Upper lobe of left lung (tissue), 6 donors: ENCODE results near the gene BATF. TPM values are rescaled to one million over a fixed set of nuclear protein-coding genes. Genes with fewer than 3 reads are reported as not detected.

Experiments used
- ATAC-seq, 2 donors: fragments of 200-7000 bp; cut with Tn5 transposase; one replicate each; pipeline ENCODE4 v1.9.1; 2022; ENCODE audit warnings: mild to moderate bottlenecking in 2 of 2, moderate library complexity in 2 of 2; ENCODE audit not compliant: low FRiP score in 2 of 2
- DNase-seq, 2 donors: peaks; one replicate each; pipeline ENCODE4 v3.0.0-alpha.2; 2019 to 2020
- H3K27ac ChIP-seq, 4 donors: fragments of 200-600 bp; sonication (generic); one replicate each; pipeline ENCODE4 v1.5.1; 2016 to 2019
- H3K27me3 ChIP-seq, 4 donors: fragments of 200-600 bp; sonication (generic); one replicate each; pipeline ENCODE4 v1.5.1; 2017 to 2019
- H3K36me3 ChIP-seq, 4 donors: fragments of 200-600 bp; sonication (generic); one replicate each; pipeline ENCODE4 v1.5.1; 2016 to 2019
- H3K4me1 ChIP-seq, 4 donors: fragments of 200-600 bp; sonication (generic); one replicate each; pipeline ENCODE4 v1.5.1; 2018 to 2019
- H3K4me3 ChIP-seq, 4 donors: fragments of 200-600 bp; sonication (generic); one replicate each; pipeline ENCODE4 v1.5.1; 2017 to 2019; ENCODE audit warnings: mild to moderate bottlenecking in 2 of 4, moderate library complexity in 1 of 4
- H3K9me3 ChIP-seq, 4 donors: fragments of 200-600 bp; sonication (generic); one replicate each; pipeline ENCODE4 v1.5.1; 2018 to 2019
- EP300 ChIP-seq, 4 donors: sonication (generic); formaldehyde crosslinking; IDR thresholded peaks; one replicate each; pipeline ENCODE4 v1.5.1; 2017; ENCODE audit warnings: antibody characterized with exemption in 4 of 4, control low read depth in 2 of 4
- POLR2A ChIP-seq, 4 donors: fragments of 450-650 bp; IDR thresholded peaks; one replicate each; pipeline ENCODE4 v1.5.1; 2016 to 2017; ENCODE audit warnings: antibody characterized with exemption in 4 of 4, mild to moderate bottlenecking in 2 of 4
- POLR2AphosphoS5 ChIP-seq, 2 donors: sonication (generic); formaldehyde crosslinking; IDR thresholded peaks; one replicate each; pipeline ENCODE4 v1.5.1; 2017; ENCODE audit warnings: antibody characterized with exemption in 2 of 2
- WGBS, 2 donors: methylation state at CpG; one replicate each; pipeline ENCODE4 v1.1.5; 2017 to 2018; 5-methylcytosine and 5-hydroxymethylcytosine counted together
- total RNA-seq, 6 donors: library from RNA; depleted of rRNA in 4 of 6; stranded (reverse); fragments of >200 nt in 4 of 6; gene quantifications; one replicate each; pipeline versions ENCODE4 v1.1.0 to v1.2.1, GENCODE V29; 2016 to 2021
- TF ChIP-seq, protein P1 (sequence below), 6 experiments: fragments of 450-650 bp in 4 of 6; fragments of 200-600 bp in 2 of 6; sonication (generic) in 2 of 6; IDR thresholded peaks; one replicate each; pipeline ENCODE4 v1.5.1; 2016 to 2019; ENCODE audit warnings: antibody characterized with exemption in 6 of 6
- donor health status: DM: no; HTN: no; CAD: no; lungs with moderate emphysema.
- donor health status: DM: no; HTN: yes; CAD: no; lungs with severe emphysema.

Gene BATF
- total RNA-seq, 6 donors from 2014 or later = 5.4 to 25.1 (median 10.8) TPM

DNA sequence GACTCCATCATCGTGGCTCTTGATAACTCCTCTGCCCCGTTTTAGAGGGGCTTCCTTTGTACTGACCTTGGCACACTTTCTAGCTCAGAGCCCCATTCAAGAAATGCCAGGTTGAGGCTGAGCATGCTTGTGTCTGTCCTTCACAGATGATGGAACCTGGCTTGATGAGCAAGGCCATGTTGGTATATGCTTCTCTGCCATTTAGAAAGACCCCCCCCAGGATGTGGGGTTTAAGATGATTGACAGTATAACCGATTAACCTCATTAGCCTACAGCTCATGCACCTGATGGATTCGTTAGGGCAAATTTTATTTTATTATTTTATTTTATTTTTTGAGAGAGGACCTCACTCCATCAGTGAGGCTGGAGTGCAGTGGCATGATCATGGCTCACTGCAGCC, 21.0 kb downstream of the BATF start:
- Histone ChIP-seq H3K9me3 (no peaks in the 10 kb centered on the region), H3K27me3 (no peaks in the 10 kb centered on the region), H3K27ac (peak overlapping the region; percentile 82 to 91 (median 86)), H3K4me1 (peaks cover 20 to 31% (median 28%) of the 10 kb centered on the region in 4 donors), H3K4me3 (peak overlapping the region in 2 of 4 donors; percentile 2 to 21), H3K36me3 (peaks cover 0 to 6% (median 3%) of the 10 kb centered on the region in 4 donors)
- ATAC-seq (no peak), DNase-seq (no peak)
- TF ChIP-seq, protein P1, sequence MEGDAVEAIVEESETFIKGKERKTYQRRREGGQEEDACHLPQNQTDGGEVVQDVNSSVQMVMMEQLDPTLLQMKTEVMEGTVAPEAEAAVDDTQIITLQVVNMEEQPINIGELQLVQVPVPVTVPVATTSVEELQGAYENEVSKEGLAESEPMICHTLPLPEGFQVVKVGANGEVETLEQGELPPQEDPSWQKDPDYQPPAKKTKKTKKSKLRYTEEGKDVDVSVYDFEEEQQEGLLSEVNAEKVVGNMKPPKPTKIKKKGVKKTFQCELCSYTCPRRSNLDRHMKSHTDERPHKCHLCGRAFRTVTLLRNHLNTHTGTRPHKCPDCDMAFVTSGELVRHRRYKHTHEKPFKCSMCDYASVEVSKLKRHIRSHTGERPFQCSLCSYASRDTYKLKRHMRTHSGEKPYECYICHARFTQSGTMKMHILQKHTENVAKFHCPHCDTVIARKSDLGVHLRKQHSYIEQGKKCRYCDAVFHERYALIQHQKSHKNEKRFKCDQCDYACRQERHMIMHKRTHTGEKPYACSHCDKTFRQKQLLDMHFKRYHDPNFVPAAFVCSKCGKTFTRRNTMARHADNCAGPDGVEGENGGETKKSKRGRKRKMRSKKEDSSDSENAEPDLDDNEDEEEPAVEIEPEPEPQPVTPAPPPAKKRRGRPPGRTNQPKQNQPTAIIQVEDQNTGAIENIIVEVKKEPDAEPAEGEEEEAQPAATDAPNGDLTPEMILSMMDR (IDR thresholded peaks at IDR 0.05) = no peak
- TF ChIP-seq EP300 (IDR thresholded peaks at IDR 0.05) = no peak
- no peak for TF ChIP-seq POLR2A (IDR thresholded peaks at IDR 0.05)
- TF ChIP-seq POLR2AphosphoS5 (IDR thresholded peaks at IDR 0.05) = no peak
- 45 to 63% methylated on average over 3 to 4 of the region's 4 CpGs for WGBS, 2 donors

GRCh38 chr14:75543786-75544185, 21.5 kb downstream of the BATF start:
- peaks cover 20 to 31% (median 28%) of the 10 kb centered on the region in 4 donors for H3K4me1 ChIP-seq
- no peaks in the 10 kb centered on the region for H3K27me3 ChIP-seq
- H3K4me3 ChIP-seq = no peak overlapping the region
- peaks cover 0 to 6% (median 3%) of the 10 kb centered on the region in 4 donors for H3K36me3 ChIP-seq
- WGBS, 2 donors = 85 to 90% methylated on average over 2 of the region's 2 CpGs
- TF ChIP-seq POLR2A (IDR thresholded peaks at IDR 0.05) (no peak), POLR2AphosphoS5 (IDR thresholded peaks at IDR 0.05) (no peak), EP300 (IDR thresholded peaks at IDR 0.05) (no peak)
- TF ChIP-seq, protein P1 (IDR thresholded peaks at IDR 0.05) = no peak
- H3K9me3 ChIP-seq = no peaks in the 10 kb centered on the region
- H3K27ac ChIP-seq = peak overlapping the region in 2 of 4 donors; percentile 82 to 86
- DNase-seq = no peak
- no peak for ATAC-seq

DNA sequence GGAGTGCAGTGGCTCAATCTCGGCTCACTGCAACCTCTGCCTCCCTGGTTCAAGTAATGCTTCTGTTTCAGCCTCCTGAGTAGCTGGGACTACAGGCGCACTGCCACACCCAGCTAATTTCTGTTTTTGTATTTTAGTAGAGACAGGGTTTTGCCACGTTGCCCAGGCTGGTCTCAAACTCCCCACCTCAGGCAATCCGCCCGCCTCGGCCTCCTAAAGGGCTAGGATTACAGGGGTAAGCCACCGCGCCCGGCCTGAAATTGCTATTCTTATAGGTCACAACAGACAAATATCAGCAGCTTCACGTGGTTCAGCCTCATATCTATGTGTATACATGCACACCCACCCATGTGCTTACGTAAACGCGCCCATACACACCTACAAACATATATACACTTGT, 23.6 kb downstream of the BATF start:
- peaks cover 0 to 6% (median 3%) of the 10 kb centered on the region in 4 donors for H3K36me3 ChIP-seq
- 95 to 96% methylated on average over 12 to 13 of the region's 13 CpGs for WGBS, 2 donors
- ATAC-seq = no peak
- H3K4me1 ChIP-seq = peaks cover 20 to 25% (median 23%) of the 10 kb centered on the region in 4 donors
- TF ChIP-seq POLR2A (IDR thresholded peaks at IDR 0.05) (no peak), EP300 (IDR thresholded peaks at IDR 0.05) (no peak), POLR2AphosphoS5 (IDR thresholded peaks at IDR 0.05) (no peak)
- TF ChIP-seq, protein P1 (IDR thresholded peaks at IDR 0.05) = no peak
- H3K9me3 ChIP-seq = no peaks in the 10 kb centered on the region
- no peak overlapping the region for H3K27ac ChIP-seq
- H3K27me3 ChIP-seq = no peaks in the 10 kb centered on the region
- H3K4me3 ChIP-seq = no peak overlapping the region
- no peak for DNase-seq

DNA sequence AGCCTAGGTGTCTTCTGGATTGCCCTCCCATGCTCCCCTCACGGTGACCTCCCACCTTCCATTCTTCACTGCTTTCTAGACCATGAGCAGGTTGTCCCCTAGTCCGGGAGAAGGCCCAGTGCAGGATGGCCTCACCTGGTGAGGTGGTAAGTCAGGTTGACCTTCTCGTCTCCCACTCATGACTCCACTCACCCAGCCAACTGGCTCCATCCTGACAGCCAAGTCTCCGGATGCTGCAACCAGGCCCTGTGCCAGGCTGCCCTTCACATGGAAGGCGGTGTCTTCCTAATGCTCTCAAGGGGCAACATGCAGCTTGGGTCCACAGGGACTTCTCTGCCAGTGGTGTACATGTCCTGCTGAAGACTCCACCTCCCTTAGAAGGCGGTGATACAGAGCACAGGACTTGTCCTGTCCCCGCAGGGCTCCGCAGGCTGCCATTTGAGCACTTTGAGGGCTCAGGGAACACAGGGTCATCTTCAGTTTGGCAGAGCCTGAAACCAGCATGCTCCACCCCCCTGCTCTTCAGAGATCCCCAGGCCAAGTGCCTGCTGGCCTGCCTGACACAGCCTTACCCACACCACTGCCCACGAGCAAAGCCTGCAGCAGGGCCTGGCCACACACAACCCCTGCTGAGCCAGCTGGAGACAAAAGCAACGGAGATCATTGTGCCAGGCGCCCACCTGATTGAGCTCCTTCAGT, 25.4 kb downstream of the BATF start:
- Histone ChIP-seq H3K27me3 (no peaks in the 10 kb centered on the region), H3K9me3 (no peaks in the 10 kb centered on the region), H3K36me3 (peaks cover 0 to 6% (median 3%) of the 10 kb centered on the region in 4 donors), H3K4me3 (no peak overlapping the region), H3K4me1 (peaks cover 8 to 14% (median 12%) of the 10 kb centered on the region in 4 donors), H3K27ac (no peak overlapping the region)
- TF ChIP-seq, protein P1 (IDR thresholded peaks at IDR 0.05) = no peak
- TF ChIP-seq EP300 (IDR thresholded peaks at IDR 0.05) (no peak), POLR2A (IDR thresholded peaks at IDR 0.05) (no peak), POLR2AphosphoS5 (IDR thresholded peaks at IDR 0.05) (no peak)
- WGBS, 2 donors = 91 to 95% methylated on average over 4 to 11 of the region's 11 CpGs
- no peak for ATAC-seq
- DNase-seq = no peak
